HEK293 (cell line): ENCODE measurements around the gene CCL19.

Source experiments
- CTCF ChIA-PET: fragments of 350-600 bp; formaldehyde crosslinking; extraction: SDS; loops from one replicate; lab custom pipeline; 2021; ENCODE audit warnings: antibody characterized with exemption; lab: Yijun Ruan, JAX
- POLR2A ChIA-PET: fragments of 300-600 bp; formaldehyde crosslinking; extraction: SDS; loops from one replicate; lab custom pipeline; 2020; ENCODE audit warnings: antibody characterized with exemption, inconsistent platforms; lab: Yijun Ruan, JAX
- H3K27ac ChIP-seq: fragments of 200-500 bp; sonication (Bioruptor generic); 2 replicates; pipeline ENCODE4 v1.5.1; 2014; ENCODE audit warnings: low read depth, low read length, control low read depth, inconsistent platforms; ENCODE audit errors: extremely low read depth
- H3K36me3 ChIP-seq, 2 experiments: fragments of 200-500 bp in 1 of 2; sonication (Bioruptor generic) in 1 of 2; 1 replicate in 1 of 2; 2 replicates in 1 of 2; pipeline ENCODE4 v1.5.1; 2014 to 2017; ENCODE audit warnings: inconsistent platforms in 2 of 2, low read length in 2 of 2; ENCODE audit not compliant: control insufficient read depth in 2 of 2, insufficient read depth in 1 of 2
- H3K4me1 ChIP-seq: fragments of 200-500 bp; sonication (Bioruptor generic); 2 replicates; pipeline ENCODE4 v1.5.1; 2014; ENCODE audit warnings: mild to moderate bottlenecking, low read length, inconsistent platforms; ENCODE audit not compliant: control insufficient read depth, insufficient read depth
- H3K4me3 ChIP-seq: 2 replicates; pipeline ENCODE4 v1.5.1; 2011; ENCODE audit warnings: low read depth, mild to moderate bottlenecking, control low read depth, low read length, moderate library complexity
- H3K9me3 ChIP-seq: fragments of 200-500 bp; sonication (Bioruptor generic); 2 replicates; pipeline ENCODE4 v1.5.1; 2014; ENCODE audit warnings: low read depth, low read length, inconsistent platforms; ENCODE audit not compliant: control insufficient read depth, insufficient read depth
- KLF10 ChIP-seq: fragments of 450-650 bp; IDR thresholded peaks from 2 replicates; pipeline ENCODE4 v1.5.1; 2018; ENCODE audit warnings: missing biosample characterization, mild to moderate bottlenecking, missing genetic modification characterization
- TCF7L2 ChIP-seq: IDR thresholded peaks from 2 replicates; pipeline ENCODE4 v1.6.1; 2011; ENCODE audit warnings: low read depth, mild to moderate bottlenecking, inconsistent platforms, low read length, moderate library complexity, borderline replicate concordance
- ZFP37 ChIP-seq: fragments of 450-650 bp; formaldehyde crosslinking; IDR thresholded peaks from 2 replicates; pipeline ENCODE4 v1.5.1; 2016; ENCODE audit warnings: missing biosample characterization, missing genetic modification characterization
- ZNF112 ChIP-seq: fragments of 450-650 bp; formaldehyde crosslinking; IDR thresholded peaks from 2 replicates; pipeline ENCODE4 v1.5.0; 2017; ENCODE audit warnings: missing biosample characterization, missing genetic modification characterization
- ZNF202 ChIP-seq: fragments of 450-650 bp; formaldehyde crosslinking; IDR thresholded peaks from 2 replicates; pipeline ENCODE4 v1.5.1; 2016; ENCODE audit warnings: missing biosample characterization, missing genetic modification characterization, borderline replicate concordance
- ZNF214 ChIP-seq: fragments of 450-650 bp; formaldehyde crosslinking; IDR thresholded peaks from 2 replicates; pipeline ENCODE4 v1.5.1; 2017; ENCODE audit warnings: missing biosample characterization, mild to moderate bottlenecking, missing genetic modification characterization, borderline replicate concordance
- ZNF23 ChIP-seq: fragments of 450-650 bp; formaldehyde crosslinking; IDR thresholded peaks from 2 replicates; pipeline ENCODE4 v1.5.1; 2016; ENCODE audit warnings: missing biosample characterization, missing genetic modification characterization, borderline replicate concordance
- ZNF433 ChIP-seq: fragments of 450-650 bp; formaldehyde crosslinking; IDR thresholded peaks from 2 replicates; pipeline ENCODE4 v1.5.1; 2016; ENCODE audit warnings: missing biosample characterization, missing genetic modification characterization, low read depth
- ZNF670 ChIP-seq: fragments of 450-650 bp; formaldehyde crosslinking; IDR thresholded peaks from 2 replicates; pipeline ENCODE4 v1.5.1; 2016; ENCODE audit warnings: missing biosample characterization, missing genetic modification characterization, low read depth
- ZNF777 ChIP-seq: fragments of 450-650 bp; formaldehyde crosslinking; IDR thresholded peaks from 2 replicates; pipeline ENCODE4 v1.5.1; 2017; ENCODE audit warnings: missing biosample characterization, missing genetic modification characterization, borderline replicate concordance
- TF ChIP-seq, protein P1 (sequence below): fragments of 450-650 bp; formaldehyde crosslinking; IDR thresholded peaks from 2 replicates; pipeline ENCODE4 v1.5.1; 2017; ENCODE audit warnings: missing biosample characterization, missing genetic modification characterization
- TF ChIP-seq, protein P2 (sequence below): fragments of 450-650 bp; IDR thresholded peaks from 2 replicates; pipeline ENCODE4 v1.5.1; 2018; ENCODE audit warnings: missing biosample characterization, missing genetic modification characterization
- TF ChIP-seq, protein P3 (sequence below): fragments of 450-650 bp; formaldehyde crosslinking; IDR thresholded peaks from 2 replicates; pipeline ENCODE4 v1.5.1; 2017; ENCODE audit warnings: missing biosample characterization, missing genetic modification characterization
- TF ChIP-seq, protein P4 (sequence below): fragments of 450-650 bp; formaldehyde crosslinking; IDR thresholded peaks from 2 replicates; pipeline ENCODE4 v1.5.1; 2016; ENCODE audit warnings: missing biosample characterization, missing genetic modification characterization
- TF ChIP-seq, protein P5 (sequence below): sonication (generic); formaldehyde crosslinking; IDR thresholded peaks from 2 replicates; pipeline ENCODE4 v1.8.1; 2022; ENCODE audit warnings: mild to moderate bottlenecking, moderate library complexity, missing genetic modification reagents

Gene CCL19

DNA sequence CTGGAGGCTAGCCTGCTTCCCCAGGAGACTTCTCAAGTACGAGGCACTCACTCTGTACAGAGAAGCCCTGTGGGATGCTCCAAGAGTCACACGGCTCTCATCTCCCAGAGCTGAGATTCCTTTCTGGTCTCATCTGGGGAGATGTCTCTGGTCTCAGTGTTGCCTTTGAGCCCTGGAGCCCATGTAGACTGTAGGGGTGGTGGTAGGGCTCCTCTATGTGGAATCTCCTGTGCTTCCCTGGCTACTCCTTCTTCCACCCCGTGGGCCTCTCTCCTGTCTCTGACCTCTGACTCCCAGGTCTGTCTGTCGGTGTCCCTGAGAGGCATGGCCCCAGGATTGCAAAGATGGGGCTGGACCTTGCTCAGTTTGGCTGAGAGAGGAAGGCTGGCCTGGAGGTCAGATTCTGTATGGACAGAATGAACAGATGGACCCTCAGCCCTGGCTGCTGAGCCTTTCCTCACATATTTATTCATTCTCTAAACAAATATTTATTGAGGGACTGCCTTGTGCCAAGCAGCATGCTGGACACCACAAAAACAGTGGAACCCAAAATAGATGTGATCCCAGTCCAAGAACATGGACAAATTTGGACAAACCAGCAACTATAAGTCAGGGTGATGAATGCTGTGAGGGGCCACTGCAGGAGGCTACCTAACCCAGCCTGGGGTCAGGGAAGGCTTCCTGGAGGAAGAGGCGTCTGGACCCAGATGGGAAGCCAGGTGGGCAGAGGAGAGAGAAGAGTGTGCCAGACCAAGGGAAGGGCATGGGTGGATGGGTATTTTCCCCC lies 2.6 kb downstream of the CCL19 start:
- TF ChIP-seq, protein P1, sequence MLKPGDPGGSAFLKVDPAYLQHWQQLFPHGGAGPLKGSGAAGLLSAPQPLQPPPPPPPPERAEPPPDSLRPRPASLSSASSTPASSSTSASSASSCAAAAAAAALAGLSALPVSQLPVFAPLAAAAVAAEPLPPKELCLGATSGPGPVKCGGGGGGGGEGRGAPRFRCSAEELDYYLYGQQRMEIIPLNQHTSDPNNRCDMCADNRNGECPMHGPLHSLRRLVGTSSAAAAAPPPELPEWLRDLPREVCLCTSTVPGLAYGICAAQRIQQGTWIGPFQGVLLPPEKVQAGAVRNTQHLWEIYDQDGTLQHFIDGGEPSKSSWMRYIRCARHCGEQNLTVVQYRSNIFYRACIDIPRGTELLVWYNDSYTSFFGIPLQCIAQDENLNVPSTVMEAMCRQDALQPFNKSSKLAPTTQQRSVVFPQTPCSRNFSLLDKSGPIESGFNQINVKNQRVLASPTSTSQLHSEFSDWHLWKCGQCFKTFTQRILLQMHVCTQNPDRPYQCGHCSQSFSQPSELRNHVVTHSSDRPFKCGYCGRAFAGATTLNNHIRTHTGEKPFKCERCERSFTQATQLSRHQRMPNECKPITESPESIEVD: no peak
- TF ChIP-seq KLF10 (no peak), ZNF214 (tag by site-specific recombination) (no peak), ZNF670 (tag by site-specific recombination) (no peak), ZNF112 (no peak), ZNF23 (tag by site-specific recombination) (no peak), ZFP37 (no peak), TCF7L2 (no peak), ZNF433 (tag by site-specific recombination) (no peak), ZNF777 (tag by site-specific recombination) (no peak), ZNF202 (tag by site-specific recombination) (no peak)
- TF ChIP-seq, protein P2, sequence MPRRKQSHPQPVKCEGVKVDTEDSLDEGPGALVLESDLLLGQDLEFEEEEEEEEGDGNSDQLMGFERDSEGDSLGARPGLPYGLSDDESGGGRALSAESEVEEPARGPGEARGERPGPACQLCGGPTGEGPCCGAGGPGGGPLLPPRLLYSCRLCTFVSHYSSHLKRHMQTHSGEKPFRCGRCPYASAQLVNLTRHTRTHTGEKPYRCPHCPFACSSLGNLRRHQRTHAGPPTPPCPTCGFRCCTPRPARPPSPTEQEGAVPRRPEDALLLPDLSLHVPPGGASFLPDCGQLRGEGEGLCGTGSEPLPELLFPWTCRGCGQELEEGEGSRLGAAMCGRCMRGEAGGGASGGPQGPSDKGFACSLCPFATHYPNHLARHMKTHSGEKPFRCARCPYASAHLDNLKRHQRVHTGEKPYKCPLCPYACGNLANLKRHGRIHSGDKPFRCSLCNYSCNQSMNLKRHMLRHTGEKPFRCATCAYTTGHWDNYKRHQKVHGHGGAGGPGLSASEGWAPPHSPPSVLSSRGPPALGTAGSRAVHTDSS (tag by site-specific recombination): no peak
- TF ChIP-seq, protein P3, sequence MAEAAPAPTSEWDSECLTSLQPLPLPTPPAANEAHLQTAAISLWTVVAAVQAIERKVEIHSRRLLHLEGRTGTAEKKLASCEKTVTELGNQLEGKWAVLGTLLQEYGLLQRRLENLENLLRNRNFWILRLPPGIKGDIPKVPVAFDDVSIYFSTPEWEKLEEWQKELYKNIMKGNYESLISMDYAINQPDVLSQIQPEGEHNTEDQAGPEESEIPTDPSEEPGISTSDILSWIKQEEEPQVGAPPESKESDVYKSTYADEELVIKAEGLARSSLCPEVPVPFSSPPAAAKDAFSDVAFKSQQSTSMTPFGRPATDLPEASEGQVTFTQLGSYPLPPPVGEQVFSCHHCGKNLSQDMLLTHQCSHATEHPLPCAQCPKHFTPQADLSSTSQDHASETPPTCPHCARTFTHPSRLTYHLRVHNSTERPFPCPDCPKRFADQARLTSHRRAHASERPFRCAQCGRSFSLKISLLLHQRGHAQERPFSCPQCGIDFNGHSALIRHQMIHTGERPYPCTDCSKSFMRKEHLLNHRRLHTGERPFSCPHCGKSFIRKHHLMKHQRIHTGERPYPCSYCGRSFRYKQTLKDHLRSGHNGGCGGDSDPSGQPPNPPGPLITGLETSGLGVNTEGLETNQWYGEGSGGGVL: no peak
- TF ChIP-seq, protein P4, sequence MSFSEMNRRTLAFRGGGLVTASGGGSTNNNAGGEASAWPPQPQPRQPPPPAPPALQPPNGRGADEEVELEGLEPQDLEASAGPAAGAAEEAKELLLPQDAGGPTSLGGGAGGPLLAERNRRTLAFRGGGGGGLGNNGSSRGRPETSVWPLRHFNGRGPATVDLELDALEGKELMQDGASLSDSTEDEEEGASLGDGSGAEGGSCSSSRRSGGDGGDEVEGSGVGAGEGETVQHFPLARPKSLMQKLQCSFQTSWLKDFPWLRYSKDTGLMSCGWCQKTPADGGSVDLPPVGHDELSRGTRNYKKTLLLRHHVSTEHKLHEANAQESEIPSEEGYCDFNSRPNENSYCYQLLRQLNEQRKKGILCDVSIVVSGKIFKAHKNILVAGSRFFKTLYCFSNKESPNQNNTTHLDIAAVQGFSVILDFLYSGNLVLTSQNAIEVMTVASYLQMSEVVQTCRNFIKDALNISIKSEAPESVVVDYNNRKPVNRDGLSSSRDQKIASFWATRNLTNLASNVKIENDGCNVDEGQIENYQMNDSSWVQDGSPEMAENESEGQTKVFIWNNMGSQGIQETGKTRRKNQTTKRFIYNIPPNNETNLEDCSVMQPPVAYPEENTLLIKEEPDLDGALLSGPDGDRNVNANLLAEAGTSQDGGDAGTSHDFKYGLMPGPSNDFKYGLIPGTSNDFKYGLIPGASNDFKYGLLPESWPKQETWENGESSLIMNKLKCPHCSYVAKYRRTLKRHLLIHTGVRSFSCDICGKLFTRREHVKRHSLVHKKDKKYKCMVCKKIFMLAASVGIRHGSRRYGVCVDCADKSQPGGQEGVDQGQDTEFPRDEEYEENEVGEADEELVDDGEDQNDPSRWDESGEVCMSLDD (tag by site-specific recombination): no peak
- TF ChIP-seq, protein P5, sequence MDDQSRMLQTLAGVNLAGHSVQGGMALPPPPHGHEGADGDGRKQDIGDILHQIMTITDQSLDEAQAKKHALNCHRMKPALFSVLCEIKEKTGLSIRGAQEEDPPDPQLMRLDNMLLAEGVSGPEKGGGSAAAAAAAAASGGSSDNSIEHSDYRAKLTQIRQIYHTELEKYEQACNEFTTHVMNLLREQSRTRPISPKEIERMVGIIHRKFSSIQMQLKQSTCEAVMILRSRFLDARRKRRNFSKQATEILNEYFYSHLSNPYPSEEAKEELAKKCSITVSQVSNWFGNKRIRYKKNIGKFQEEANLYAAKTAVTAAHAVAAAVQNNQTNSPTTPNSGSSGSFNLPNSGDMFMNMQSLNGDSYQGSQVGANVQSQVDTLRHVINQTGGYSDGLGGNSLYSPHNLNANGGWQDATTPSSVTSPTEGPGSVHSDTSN (CRISPR knock-in tag): no peak
- POLR2A ChIA-PET: no interaction called here
- CTCF ChIA-PET: interaction anchor here (8.3 kb wide), 1 partner anchor 13 kb away, joined by 99 read pairs; no protein-coding TSS in a partner anchor

More for the DNA sequence above, 2.6 kb downstream of the CCL19 start:
- H3K4me3 ChIP-seq: no peak overlapping the region
- no peaks in the 10 kb centered on the region for H3K9me3 ChIP-seq
- H3K27ac ChIP-seq: no peak overlapping the region
- H3K4me1 ChIP-seq: no peaks in the 10 kb centered on the region
- H3K36me3 ChIP-seq: no peaks in the 10 kb centered on the region
